Measurements from ENCODE around the gene RFX2. TPM values are rescaled to one million over a fixed set of nuclear protein-coding genes. Genes with fewer than 3 reads are reported as not detected.

RFX2 gene
- total and polyA plus RNA-seq, 2 experiments from 2014 or later = 2.3 to 4.9 TPM

DNA sequence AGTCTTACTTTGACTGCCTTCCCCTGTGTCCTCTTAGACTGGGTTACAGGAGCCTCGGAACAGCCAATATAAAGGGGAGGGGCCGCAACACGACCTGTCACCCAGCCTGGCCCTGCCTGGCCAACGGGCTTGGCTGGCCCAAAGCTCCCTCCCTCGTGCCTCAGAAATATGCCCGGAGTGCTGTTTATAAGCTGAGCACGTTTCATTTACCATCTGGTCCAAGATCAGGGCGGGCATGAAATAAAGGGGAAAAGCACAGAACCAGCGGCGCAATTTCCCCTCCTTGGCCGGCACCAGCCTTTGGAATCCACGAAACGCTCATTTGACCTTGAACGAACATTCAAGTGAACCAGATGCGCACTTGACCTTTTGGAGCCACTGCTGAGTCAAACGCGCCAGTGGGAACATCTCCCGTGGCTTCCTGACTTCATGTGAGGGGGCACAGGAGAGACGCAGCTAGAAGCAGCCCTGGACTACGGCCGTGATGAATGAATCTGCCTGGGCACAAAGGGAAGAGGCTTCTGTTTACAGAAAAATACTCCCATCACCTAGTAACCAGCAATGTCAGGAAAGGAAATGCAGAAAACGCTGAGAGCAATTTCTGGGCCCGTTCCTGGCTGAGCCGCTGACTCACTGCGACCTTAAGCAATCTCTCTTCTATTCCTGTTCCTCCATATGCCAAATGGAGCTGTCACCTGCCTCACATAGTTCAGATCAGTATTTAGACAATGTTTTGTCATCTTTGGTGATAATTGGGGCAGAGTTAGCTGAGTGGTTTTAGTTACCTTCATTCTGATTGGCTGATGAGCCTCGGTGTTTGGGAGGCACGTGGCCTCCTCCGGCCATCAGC lies 53.3 kb downstream of the RFX2 start:
- H2AFZ ChIP-seq = no peak overlapping the region
- peak overlapping the region; percentile 78 for H3K27ac ChIP-seq
- H4K20me1 ChIP-seq (ENCODE audit: insufficient read depth, poor library complexity, severe bottlenecking) = no peaks in the 10 kb centered on the region
- DNase-seq (ENCODE audit: low spot score) = peak; percentile 84
- peak overlapping the region; percentile 16 for H3K4me2 ChIP-seq
- TF ChIP-seq EZH2 (IDR thresholded peaks at IDR 0.05; ENCODE audit: borderline replicate concordance) = no peak
- TF ChIP-seq EZH2phosphoT487 (IDR thresholded peaks at IDR 0.05; ENCODE audit: low read depth, severe bottlenecking, unreplicated experiment) = no peak
- TF ChIP-seq, protein P1, sequence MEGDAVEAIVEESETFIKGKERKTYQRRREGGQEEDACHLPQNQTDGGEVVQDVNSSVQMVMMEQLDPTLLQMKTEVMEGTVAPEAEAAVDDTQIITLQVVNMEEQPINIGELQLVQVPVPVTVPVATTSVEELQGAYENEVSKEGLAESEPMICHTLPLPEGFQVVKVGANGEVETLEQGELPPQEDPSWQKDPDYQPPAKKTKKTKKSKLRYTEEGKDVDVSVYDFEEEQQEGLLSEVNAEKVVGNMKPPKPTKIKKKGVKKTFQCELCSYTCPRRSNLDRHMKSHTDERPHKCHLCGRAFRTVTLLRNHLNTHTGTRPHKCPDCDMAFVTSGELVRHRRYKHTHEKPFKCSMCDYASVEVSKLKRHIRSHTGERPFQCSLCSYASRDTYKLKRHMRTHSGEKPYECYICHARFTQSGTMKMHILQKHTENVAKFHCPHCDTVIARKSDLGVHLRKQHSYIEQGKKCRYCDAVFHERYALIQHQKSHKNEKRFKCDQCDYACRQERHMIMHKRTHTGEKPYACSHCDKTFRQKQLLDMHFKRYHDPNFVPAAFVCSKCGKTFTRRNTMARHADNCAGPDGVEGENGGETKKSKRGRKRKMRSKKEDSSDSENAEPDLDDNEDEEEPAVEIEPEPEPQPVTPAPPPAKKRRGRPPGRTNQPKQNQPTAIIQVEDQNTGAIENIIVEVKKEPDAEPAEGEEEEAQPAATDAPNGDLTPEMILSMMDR (IDR thresholded peaks at IDR 0.05; ENCODE audit: poor library complexity) = no peak
- peaks cover 12% of the 10 kb centered on the region for H3K4me1 ChIP-seq (ENCODE audit: insufficient read depth)
- 60% methylated on average over 28 of the region's 28 CpGs for WGBS (ENCODE audit: low lambda C conversion rate, missing lambda C conversion rate)
- no peak overlapping the region for H3K4me3 ChIP-seq
- no peaks in the 10 kb centered on the region for H3K9me2 ChIP-seq (replicated peaks; ENCODE audit: insufficient read depth)
- H3K9me3 ChIP-seq (ENCODE audit: low read depth) = no peaks in the 10 kb centered on the region
- H3K79me2 ChIP-seq = no peaks in the 10 kb centered on the region
- no peaks in the 10 kb centered on the region for H3K27me3 ChIP-seq
- H3K36me3 ChIP-seq (replicated peaks; ENCODE audit: insufficient read depth, low read depth) = no peaks in the 10 kb centered on the region

GRCh38 chr19:6056282-6056741 lies 54.0 kb downstream of the RFX2 start:
- peak; percentile 58 for DNase-seq (ENCODE audit: low spot score)
- no peaks in the 10 kb centered on the region for H4K20me1 ChIP-seq (ENCODE audit: insufficient read depth, poor library complexity, severe bottlenecking)
- no peaks in the 10 kb centered on the region for H3K79me2 ChIP-seq
- H3K36me3 ChIP-seq (replicated peaks; ENCODE audit: insufficient read depth, low read depth) = no peaks in the 10 kb centered on the region
- H3K27me3 ChIP-seq = no peaks in the 10 kb centered on the region
- H3K9me2 ChIP-seq (replicated peaks; ENCODE audit: insufficient read depth) = no peaks in the 10 kb centered on the region
- peaks cover 9% of the 10 kb centered on the region for H3K4me1 ChIP-seq (ENCODE audit: insufficient read depth)
- H3K4me3 ChIP-seq = no peak overlapping the region
- WGBS (ENCODE audit: low lambda C conversion rate, missing lambda C conversion rate) = 65% methylated on average over 8 of the region's 8 CpGs
- TF ChIP-seq EZH2 (IDR thresholded peaks at IDR 0.05; ENCODE audit: borderline replicate concordance) = no peak
- TF ChIP-seq, protein P1 (IDR thresholded peaks at IDR 0.05; ENCODE audit: poor library complexity) = peak; percentile 8
- no peak for TF ChIP-seq EZH2phosphoT487 (IDR thresholded peaks at IDR 0.05; ENCODE audit: low read depth, severe bottlenecking, unreplicated experiment)
- no peak overlapping the region for H3K4me2 ChIP-seq
- no peaks in the 10 kb centered on the region for H3K9me3 ChIP-seq (ENCODE audit: low read depth)
- H3K27ac ChIP-seq = peak overlapping the region; percentile 78
- H2AFZ ChIP-seq = no peak overlapping the region

DNA sequence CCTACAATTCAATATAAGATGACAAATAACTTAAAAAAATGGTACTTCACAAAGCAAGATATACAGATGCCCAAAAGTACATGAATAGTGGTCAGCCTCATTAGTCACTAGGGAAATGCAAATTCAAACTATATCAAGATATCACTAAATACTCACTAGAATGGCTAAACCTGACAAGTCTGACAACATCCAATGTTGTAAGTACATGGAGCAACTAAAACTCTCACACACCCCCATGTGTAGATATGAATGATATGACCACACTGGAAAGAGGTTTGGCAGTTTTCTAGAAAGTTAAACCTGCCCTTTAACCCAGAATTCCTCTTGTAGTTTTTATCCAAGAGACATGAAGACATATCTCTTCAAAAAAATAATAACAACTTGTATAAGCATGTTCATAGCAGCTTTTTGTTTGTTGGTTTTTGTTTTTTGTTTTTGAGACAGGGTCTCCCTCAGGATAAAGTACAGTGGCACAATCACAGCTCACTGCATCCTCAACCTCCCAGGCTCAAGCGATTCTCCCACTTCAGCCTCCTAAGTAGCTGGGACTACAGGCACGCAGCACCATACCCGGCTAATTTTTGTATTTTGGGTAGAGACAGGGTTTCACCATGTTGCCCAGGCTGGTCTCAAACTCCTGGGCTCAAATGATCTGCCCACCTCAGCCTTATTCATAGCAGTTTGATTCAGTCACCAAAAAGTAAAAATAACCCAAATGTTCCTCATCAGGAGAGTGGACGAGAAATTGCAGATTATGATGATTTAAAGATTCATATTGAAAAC lies 55.1 kb downstream of the RFX2 start:
- no peak overlapping the region for H3K4me3 ChIP-seq
- no peaks in the 10 kb centered on the region for H4K20me1 ChIP-seq (ENCODE audit: insufficient read depth, poor library complexity, severe bottlenecking)
- peaks cover 6% of the 10 kb centered on the region for H3K4me1 ChIP-seq (ENCODE audit: insufficient read depth)
- H3K27me3 ChIP-seq = no peaks in the 10 kb centered on the region
- 96% methylated on average over 4 of the region's 4 CpGs for WGBS (ENCODE audit: low lambda C conversion rate, missing lambda C conversion rate)
- H3K36me3 ChIP-seq (replicated peaks; ENCODE audit: insufficient read depth, low read depth) = no peaks in the 10 kb centered on the region
- no peaks in the 10 kb centered on the region for H3K9me2 ChIP-seq (replicated peaks; ENCODE audit: insufficient read depth)
- TF ChIP-seq EZH2 (IDR thresholded peaks at IDR 0.05; ENCODE audit: borderline replicate concordance) (no peak), EZH2phosphoT487 (IDR thresholded peaks at IDR 0.05; ENCODE audit: low read depth, severe bottlenecking, unreplicated experiment) (no peak)
- TF ChIP-seq, protein P1 (IDR thresholded peaks at IDR 0.05; ENCODE audit: poor library complexity) = no peak
- H3K4me2 ChIP-seq = no peak overlapping the region
- H3K27ac ChIP-seq = no peak overlapping the region
- H2AFZ ChIP-seq = no peak overlapping the region
- H3K9me3 ChIP-seq (ENCODE audit: low read depth) = no peaks in the 10 kb centered on the region
- H3K79me2 ChIP-seq = no peaks in the 10 kb centered on the region
- DNase-seq (ENCODE audit: low spot score) = no peak
